OCI-LY7 (cell line): ENCODE data around the gene SP6. TPM values are rescaled to one million over a fixed set of nuclear protein-coding genes. Genes with fewer than 3 reads are reported as not detected.

Source experiments
- BruUV-seq: library from RNA; stranded (reverse); fragments of 400-500 nt; replicated peaks from 2 replicates; lab custom pipeline; 2021; lab: Mats Ljungman, UMichigan
- CTCF ChIA-PET: fragments of 300-600 bp; sonication (Branson Sonifier 250); formaldehyde crosslinking; loops from one replicate; lab custom pipeline; 2022; ENCODE audit warnings: antibody characterized with exemption; ENCODE audit not compliant: unreplicated experiment; lab: Charles Lee
- POLR2A ChIA-PET: fragments of 300-600 bp; sonication (Branson Sonifier 250); formaldehyde crosslinking; loops from one replicate; lab custom pipeline; 2022; ENCODE audit warnings: antibody characterized with exemption; lab: Charles Lee
- DNase-seq: peaks from one replicate; pipeline ENCODE4 v3.0.0-alpha.2; 2015; ENCODE audit warnings: low spot score
- H2AFZ ChIP-seq: fragments of 200-600 bp; sonication (generic), shearing (Covaris generic); 2 replicates; pipeline ENCODE4 v1.6.1; 2014; ENCODE audit warnings: mild to moderate bottlenecking, antibody characterized with exemption, low read length, moderate library complexity
- H3K27ac ChIP-seq: fragments of 200-600 bp; sonication (generic); 2 replicates; pipeline ENCODE4 v1.5.1; 2014; ENCODE audit warnings: mixed run types, low read depth, mild to moderate bottlenecking, moderate library complexity, low read length, inconsistent platforms; ENCODE audit not compliant: poor library complexity, severe bottlenecking
- H3K36me3 ChIP-seq: fragments of 200-600 bp; sonication (generic); 2 replicates; pipeline ENCODE4 v1.6.1; 2014; ENCODE audit warnings: mild to moderate bottlenecking, antibody characterized with exemption, low read length, moderate library complexity, mixed read lengths; ENCODE audit not compliant: insufficient read depth
- H3K4me1 ChIP-seq: fragments of 200-600 bp; sonication (generic); 2 replicates; pipeline ENCODE4 v1.5.1; 2014; ENCODE audit warnings: mild to moderate bottlenecking, low read length; ENCODE audit not compliant: insufficient read depth, poor library complexity, severe bottlenecking
- H3K4me2 ChIP-seq: fragments of 200-600 bp; sonication (generic); 2 replicates; pipeline ENCODE4 v1.6.1; 2014; ENCODE audit warnings: mild to moderate bottlenecking, low read length
- H3K4me3 ChIP-seq: fragments of 200-600 bp; sonication (generic); 2 replicates; pipeline ENCODE4 v1.5.1; 2014; ENCODE audit warnings: mild to moderate bottlenecking, low read depth, low read length; ENCODE audit not compliant: poor library complexity, severe bottlenecking
- H3K79me2 ChIP-seq: fragments of 200-600 bp; sonication (generic); 2 replicates; pipeline ENCODE4 v1.6.1; 2016; ENCODE audit warnings: low read depth, mild to moderate bottlenecking, low read length, moderate library complexity, mixed read lengths; ENCODE audit not compliant: insufficient read depth
- H3K9me2 ChIP-seq: fragments of 200-600 bp; sonication (generic); 2 replicates; pipeline ENCODE4 v1.6.1; 2016; ENCODE audit warnings: mild to moderate bottlenecking, low read length, mixed read lengths; ENCODE audit not compliant: insufficient read depth
- H3K9me3 ChIP-seq: fragments of 200-600 bp; sonication (generic); 2 replicates; pipeline ENCODE4 v1.6.1; 2014; ENCODE audit warnings: mild to moderate bottlenecking, mixed run types, low read length, mixed read lengths
- H4K20me1 ChIP-seq: fragments of 200-600 bp; sonication (generic); 2 replicates; pipeline ENCODE4 v1.6.1; 2014; ENCODE audit warnings: mild to moderate bottlenecking, antibody characterized with exemption, low read length, moderate library complexity, mixed read lengths; ENCODE audit not compliant: insufficient read depth
- CTCF ChIP-seq: fragments of 200-600 bp; sonication (generic); conservative IDR thresholded peaks from 2 replicates; pipeline ENCODE4 v1.5.1; 2014; ENCODE audit warnings: mild to moderate bottlenecking, antibody characterized with exemption, low read length, moderate library complexity, mixed read lengths
- EZH2phosphoT487 ChIP-seq: fragments of 200-600 bp; sonication (generic); IDR thresholded peaks from 2 replicates; pipeline ENCODE4 v1.6.1; 2018; ENCODE audit warnings: low read depth, borderline replicate concordance, mild to moderate bottlenecking, mixed run types, antibody characterized with exemption, low read length, moderate library complexity, mixed read lengths
- intact Hi-C: fragments of 100-400 bp; cut with micrococcal nuclease; formaldehyde crosslinking; loops from one replicate; pipeline ENCODE4 v1.10.0; 2022; ENCODE audit not compliant: unreplicated experiment
- total RNA-seq, 2 experiments: library from RNA; depleted of rRNA in 1 of 2; stranded (reverse); fragments of >200 nt in 1 of 2; shearing (Covaris generic) in 1 of 2; gene quantifications; 2 replicates each; pipeline ENCODE4 v1.2.3, GENCODE V29; 2014 to 2022

The SP6 gene
- total RNA-seq, 2 experiments from 2014 or later: 0.08 to 0.22 TPM

GRCh38 chr17:47872651-47873161, 21.7 kb upstream of the SP6 start:
- Histone ChIP-seq H3K79me2 (no peaks in the 10 kb centered on the region), H3K4me1 (no peaks in the 10 kb centered on the region), H2AFZ (no peak overlapping the region), H3K9me2 (no peaks in the 10 kb centered on the region), H3K9me3 (no peaks in the 10 kb centered on the region), H3K36me3 (no peaks in the 10 kb centered on the region), H3K27ac (no peak overlapping the region), H3K4me3 (no peak overlapping the region), H3K4me2 (no peak overlapping the region), H4K20me1 (no peaks in the 10 kb centered on the region)
- ChIA-PET POLR2A (no interaction called here), CTCF (no interaction called here)
- intact Hi-C loops: no loop called here
- DNase-seq: no peak
- TF ChIP-seq EZH2phosphoT487 (no peak), CTCF (no peak)
- no TSS peak for BruUV-seq

GRCh38 chr17:47872019-47872650, 21.2 kb upstream of the SP6 start:
- no peaks in the 10 kb centered on the region for H3K9me3 ChIP-seq
- no peak overlapping the region for H3K27ac ChIP-seq
- intact Hi-C loops: no loop called here
- no peak overlapping the region for H3K4me2 ChIP-seq
- ChIA-PET POLR2A (no interaction called here), CTCF (no interaction called here)
- no peak for DNase-seq
- H3K4me3 ChIP-seq: no peak overlapping the region
- H3K4me1 ChIP-seq: no peaks in the 10 kb centered on the region
- no peaks in the 10 kb centered on the region for H4K20me1 ChIP-seq
- no TSS peak for BruUV-seq
- H3K9me2 ChIP-seq: no peaks in the 10 kb centered on the region
- no peak overlapping the region for H2AFZ ChIP-seq
- TF ChIP-seq CTCF (no peak), EZH2phosphoT487 (no peak)
- no peaks in the 10 kb centered on the region for H3K36me3 ChIP-seq
- no peaks in the 10 kb centered on the region for H3K79me2 ChIP-seq

DNA sequence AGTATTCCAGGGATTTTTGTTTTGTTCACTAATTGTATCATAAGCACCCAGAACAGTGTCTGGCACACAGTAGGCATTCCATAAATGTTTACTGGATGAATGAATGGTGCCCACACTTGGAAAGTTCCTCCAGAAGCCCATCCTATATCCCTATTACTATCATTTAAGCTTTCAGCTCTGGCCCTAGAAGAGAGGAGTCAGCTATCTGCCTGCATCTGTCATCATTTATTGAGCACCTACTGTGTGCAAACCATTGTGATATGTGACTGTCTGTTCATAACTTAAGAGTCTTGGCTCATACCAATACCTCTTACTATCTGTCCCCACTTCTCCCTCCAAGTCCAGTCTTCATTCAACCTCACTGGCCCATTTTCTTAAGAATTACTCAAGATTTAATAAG, 20.1 kb upstream of the SP6 start:
- POLR2A ChIA-PET: no interaction called here
- no peak overlapping the region for H3K27ac ChIP-seq
- TF ChIP-seq CTCF (no peak), EZH2phosphoT487 (no peak)
- H4K20me1 ChIP-seq: no peaks in the 10 kb centered on the region
- no peak overlapping the region for H3K4me2 ChIP-seq
- CTCF ChIA-PET: no interaction called here
- H3K9me3 ChIP-seq: no peaks in the 10 kb centered on the region
- intact Hi-C loops: no loop called here
- no peaks in the 10 kb centered on the region for H3K79me2 ChIP-seq
- H3K4me1 ChIP-seq: no peaks in the 10 kb centered on the region
- no peak for DNase-seq
- H3K36me3 ChIP-seq: no peaks in the 10 kb centered on the region
- no TSS peak for BruUV-seq
- no peak overlapping the region for H2AFZ ChIP-seq
- H3K9me2 ChIP-seq: no peaks in the 10 kb centered on the region
- H3K4me3 ChIP-seq: no peak overlapping the region
